NCI-H1105 treated with DMSO at 0.1 percent for 48 hours (cell line): ENCODE data around the gene PPM1H.

Source experiments
- DNase-seq: peaks from one replicate; lab custom pipeline; 2025; lab: John Stamatoyannopoulos, UW

PPM1H gene

GRCh38 chr12:62713723-62714122 is 221.2 kb downstream of the PPM1H start:
- DNase-seq, result no peak

GRCh38 chr12:62712681-62713573 is 222.0 kb downstream of the PPM1H start:
- no peak for DNase-seq

GRCh38 chr12:62711631-62712241 is 223.2 kb downstream of the PPM1H start:
- no peak for DNase-seq

- no peak for DNase-seq
Measured at GRCh38 chr12:62709311-62709710, 225.6 kb downstream of the PPM1H start.

- no peak for DNase-seq
Measured at GRCh38 chr12:62707939-62708338, 227.0 kb downstream of the PPM1H start.

GRCh38 chr12:62705846-62706245 is 229.1 kb downstream of the PPM1H start:
- no peak for DNase-seq

GRCh38 chr12:62703011-62703380 is 232.0 kb downstream of the PPM1H start:
- no peak for DNase-seq

- DNase-seq, result no peak
Measured at GRCh38 chr12:62701492-62701891, 233.5 kb downstream of the PPM1H start.

- DNase-seq, result no peak
Measured at GRCh38 chr12:62700091-62700880, 234.7 kb downstream of the PPM1H start.

GRCh38 chr12:62698701-62699101 is 236.2 kb downstream of the PPM1H start:
- DNase-seq, result no peak

- no peak for DNase-seq
Measured at GRCh38 chr12:62697893-62698292, 237.1 kb downstream of the PPM1H start.

- no peak for DNase-seq
Measured at GRCh38 chr12:62695696-62696095, 239.3 kb downstream of the PPM1H start.

- DNase-seq, result no peak
Measured at GRCh38 chr12:62694632-62695031, 240.3 kb downstream of the PPM1H start.

- DNase-seq, result no peak
Measured at GRCh38 chr12:62694116-62694515, 240.8 kb downstream of the PPM1H start.

GRCh38 chr12:62693376-62694050 is 241.4 kb downstream of the PPM1H start:
- no peak for DNase-seq

- no peak for DNase-seq
Measured at GRCh38 chr12:62692884-62693283, 242.1 kb downstream of the PPM1H start.

GRCh38 chr12:62691309-62691708 is 243.6 kb downstream of the PPM1H start:
- no peak for DNase-seq

GRCh38 chr12:62689042-62689839 is 245.7 kb downstream of the PPM1H start:
- DNase-seq, result no peak

GRCh38 chr12:62686938-62687337 is 248.0 kb downstream of the PPM1H start:
- no peak for DNase-seq

GRCh38 chr12:62684570-62685295 is 250.2 kb downstream of the PPM1H start:
- DNase-seq, result no peak
